A549 (cell line): ENCODE data around the gene KCNJ6. TPM values are rescaled to one million over a fixed set of nuclear protein-coding genes. Genes with fewer than 3 reads are reported as not detected.

ENCODE experiments used
- ATAC-seq, 2 experiments: fragments of 200-7000 bp in 1 of 2; fragments of >200 bp in 1 of 2; cut with Nextera tagmentation in 1 of 2; cut with Tn5 transposase in 1 of 2; 3 replicates each; pipeline versions ENCODE4 v1.8.0 to v1.9.1; 2018 to 2020; ENCODE audit warnings: mild to moderate bottlenecking in 1 of 2, moderate library complexity in 1 of 2
- CTCF ChIA-PET: fragments of 300-600 bp; sonication (Branson Sonifier 250); formaldehyde crosslinking; extraction: SDS; loops from one replicate; lab custom pipeline; 2021; ENCODE audit warnings: antibody characterized with exemption, inconsistent platforms; lab: Yijun Ruan, JAX
- POLR2A ChIA-PET: fragments of 350-600 bp; formaldehyde crosslinking; extraction: SDS; loops from one replicate; lab custom pipeline; 2021; ENCODE audit warnings: antibody characterized with exemption, inconsistent platforms; lab: Yijun Ruan, JAX
- DNase-seq, 2 experiments: peaks; one replicate each; pipeline versions ENCODE4 v3.0.0 to v3.0.0-alpha.2; 2011 to 2016; ENCODE audit warnings: low read depth in 1 of 2, low spot score in 1 of 2
- FAIRE-seq: peaks from 2 replicates; lab custom pipeline; 2011; peaks lifted over from hg19 to GRCh38; lab: Jason Lieb, UNC
- H3K27ac ChIP-seq, 2 experiments: fragments of >200 bp; sonication (Bioruptor Twin); formaldehyde crosslinking; 3 replicates each; pipeline ENCODE4 v1.5.1; 2016 to 2017
- H3K4me1 ChIP-seq: fragments of >200 bp; sonication (Bioruptor Twin); formaldehyde crosslinking; 3 replicates; pipeline ENCODE4 v1.6.1; 2016
- H3K4me2 ChIP-seq: fragments of >200 bp; sonication (Bioruptor Twin); formaldehyde crosslinking; 3 replicates; pipeline ENCODE4 v1.6.1; 2016
- H3K4me3 ChIP-seq: fragments of >200 bp; sonication (Bioruptor Twin); formaldehyde crosslinking; 3 replicates; pipeline ENCODE4 v1.5.1; 2016
- H3K9me3 ChIP-seq: fragments of >200 bp; sonication (Bioruptor Twin); formaldehyde crosslinking; 3 replicates; pipeline ENCODE4 v1.6.1; 2016
- ATOH8 ChIP-seq: fragments of 250-450 bp; sonication (Bioruptor Pico); IDR thresholded peaks from 2 replicates; pipeline ENCODE4 v1.5.0; 2020; ENCODE audit warnings: low read depth, mild to moderate bottlenecking, moderate library complexity
- CBX2 ChIP-seq: fragments of 200-600 bp; sonication (generic); IDR thresholded peaks from 2 replicates; pipeline ENCODE4 v1.6.1; 2016; ENCODE audit warnings: low read depth, mild to moderate bottlenecking, borderline replicate concordance
- CEBPB ChIP-seq, 2 experiments: fragments of >200 bp in 1 of 2; sonication (Bioruptor Twin) in 1 of 2; formaldehyde crosslinking in 1 of 2; IDR thresholded peaks; 2 replicates each; pipeline ENCODE4 v1.6.1; 2012 to 2016
- EHMT2 ChIP-seq: fragments of 200-600 bp; sonication (generic); IDR thresholded peaks from 2 replicates; pipeline ENCODE4 v1.6.1; 2016; ENCODE audit warnings: antibody characterized with exemption, low read depth, mild to moderate bottlenecking, moderate library complexity
- ESRRA ChIP-seq: fragments of 150-350 bp; IDR thresholded peaks from 2 replicates; pipeline ENCODE4 v1.6.1; 2014; ENCODE audit warnings: mild to moderate bottlenecking, low read length, borderline replicate concordance
- HDAC2 ChIP-seq: fragments of 200-600 bp; sonication (generic); IDR thresholded peaks from 2 replicates; pipeline ENCODE4 v1.6.1; 2016
- HES2 ChIP-seq: fragments of >200 bp; sonication (Bioruptor Twin); formaldehyde crosslinking; IDR thresholded peaks from 2 replicates; pipeline ENCODE4 v1.6.1; 2016
- HMGXB4 ChIP-seq: fragments of 250-450 bp; sonication (Bioruptor Pico); IDR thresholded peaks from 2 replicates; pipeline ENCODE4 v1.5.0; 2021; ENCODE audit warnings: mild to moderate bottlenecking, moderate library complexity, borderline replicate concordance
- JUNB ChIP-seq: fragments of >200 bp; sonication (Bioruptor Twin); formaldehyde crosslinking; IDR thresholded peaks from 2 replicates; pipeline ENCODE4 v1.6.1; 2016
- KDM5A ChIP-seq: fragments of 200-600 bp; sonication (generic); IDR thresholded peaks from 2 replicates; pipeline ENCODE4 v1.6.1; 2016; ENCODE audit warnings: antibody characterized with exemption, mild to moderate bottlenecking
- MAFK ChIP-seq: fragments of 450-650 bp; IDR thresholded peaks from 2 replicates; pipeline ENCODE4 v1.6.1; 2014; ENCODE audit not compliant: partially characterized antibody
- MAX ChIP-seq: IDR thresholded peaks from 2 replicates; pipeline ENCODE4 v1.6.1; 2012
- MAZ ChIP-seq: fragments of 150-350 bp; IDR thresholded peaks from 2 replicates; pipeline ENCODE4 v1.6.1; 2014; ENCODE audit warnings: antibody characterized with exemption, low read depth, low read length, borderline replicate concordance
- NFE2L2 ChIP-seq: fragments of 150-350 bp; conservative IDR thresholded peaks from 2 replicates; pipeline ENCODE4 v1.6.1; 2014; ENCODE audit warnings: low read length
- PHF8 ChIP-seq: fragments of 200-600 bp; sonication (generic); IDR thresholded peaks from 2 replicates; pipeline ENCODE4 v1.6.1; 2016; ENCODE audit warnings: low read depth, mild to moderate bottlenecking, antibody characterized with exemption, moderate library complexity, borderline replicate concordance
- POLR2AphosphoS2 ChIP-seq: conservative IDR thresholded peaks from 2 replicates; pipeline ENCODE4 v1.6.1; 2012; ENCODE audit warnings: low read length, improper control_type of control experiment, inconsistent platforms
- RCOR1 ChIP-seq: fragments of 150-350 bp; IDR thresholded peaks from 2 replicates; pipeline ENCODE4 v1.6.1; 2014; ENCODE audit warnings: antibody characterized with exemption, low read length, low read depth
- RFX5 ChIP-seq: fragments of 450-650 bp; IDR thresholded peaks from 2 replicates; pipeline ENCODE4 v1.7.1; 2014; ENCODE audit warnings: antibody characterized with exemption, mild to moderate bottlenecking, moderate library complexity
- RNF2 ChIP-seq: fragments of 200-600 bp; sonication (generic); IDR thresholded peaks from 2 replicates; pipeline ENCODE4 v1.6.1; 2016; ENCODE audit warnings: low read depth, mild to moderate bottlenecking, antibody characterized with exemption, moderate library complexity, borderline replicate concordance
- TFCP2L1 ChIP-seq: fragments of 250-450 bp; sonication (Bioruptor Pico); IDR thresholded peaks from 2 replicates; pipeline ENCODE4 v1.5.0; 2021; ENCODE audit warnings: mild to moderate bottlenecking
- TP53 ChIP-seq: fragments of 250-450 bp; sonication (Bioruptor Pico); IDR thresholded peaks from 2 replicates; pipeline ENCODE4 v1.5.0; 2021; ENCODE audit warnings: mild to moderate bottlenecking, moderate library complexity
- ZSCAN20 ChIP-seq: fragments of 250-450 bp; sonication (Bioruptor Pico); IDR thresholded peaks from 2 replicates; pipeline ENCODE4 v1.8.0; 2022; ENCODE audit warnings: mild to moderate bottlenecking, moderate library complexity
- WGBS: methylation state at CpG from one replicate; pipeline ENCODE4 v1.1.6; 2017; ENCODE audit errors: missing lambda C conversion rate; 5-methylcytosine and 5-hydroxymethylcytosine counted together
- polyA plus RNA-seq, 4 experiments: library from polyadenylated mRNA; depleted of rRNA in 3 of 4; stranded (reverse); fragments of >200 nt; fragmentation: RNase III in 1 of 4; extraction: RNeasy Plus Mini Kit Qiagen cat#74134 plus additional on column Dnase treatment in 1 of 4; gene quantifications; 2 replicates in 3 of 4; 3 replicates in 1 of 4; pipeline ENCODE4 v1.2.3, GENCODE V29; 2011 to 2017
- TF ChIP-seq, protein P1 (sequence below): fragments of >200 bp; sonication (Bioruptor Twin); formaldehyde crosslinking; IDR thresholded peaks from 3 replicates; pipeline ENCODE4 v1.6.1; 2016

KCNJ6 gene
- polyA plus RNA-seq, 2 of the 4 experiments (the other 2 are of a cell fraction), result 0.68 to 1.4 TPM

DNA sequence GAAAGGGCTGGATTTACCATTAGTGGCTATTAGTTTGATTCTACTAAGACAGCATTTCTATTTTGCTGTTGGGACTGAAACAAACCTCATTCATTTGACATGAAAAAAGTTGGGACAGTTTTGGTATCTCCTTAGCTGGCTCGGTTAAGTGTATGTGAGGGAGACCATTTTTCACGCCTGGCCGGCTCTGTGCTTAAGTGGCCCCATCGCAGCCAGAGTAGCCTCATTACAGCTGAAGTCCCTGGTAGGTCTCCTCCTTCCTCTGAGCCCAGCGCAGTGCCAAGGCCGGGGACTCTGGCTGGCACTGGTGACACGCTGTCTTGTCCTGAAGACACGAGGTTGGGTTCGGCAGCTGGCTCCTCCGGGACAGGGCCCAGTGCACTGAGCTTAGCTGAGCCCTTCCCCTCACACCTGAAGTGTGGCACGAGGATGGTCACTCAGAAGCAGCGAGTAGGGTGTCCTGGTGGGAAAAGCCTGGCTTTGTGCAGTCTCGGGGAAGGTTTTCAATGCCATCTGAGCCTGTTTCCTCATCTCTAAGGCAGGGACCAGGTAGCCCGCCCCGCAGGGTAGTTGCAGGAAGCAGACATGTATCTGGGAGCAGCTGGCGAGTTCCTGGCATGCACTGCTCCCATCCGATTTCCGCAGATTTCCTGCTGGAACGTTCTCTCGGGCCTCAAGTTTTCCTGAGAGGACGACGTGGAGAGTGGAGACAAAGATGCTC is 353.2 kb downstream of the KCNJ6 start:
- no peak for TF ChIP-seq MAX
- no peak for TF ChIP-seq RNF2
- no peak for TF ChIP-seq TFCP2L1 (CRISPR knock-in tag)
- no peak for TF ChIP-seq ZSCAN20 (CRISPR knock-in tag)
- no peak for TF ChIP-seq NFE2L2
- TF ChIP-seq KDM5A, result no peak
- no peak for TF ChIP-seq CEBPB (IDR thresholded peaks at IDR 0.05)
- no peak for TF ChIP-seq RCOR1
- no peak for TF ChIP-seq HES2
- TF ChIP-seq TP53 (CRISPR knock-in tag), result no peak
- no peak for TF ChIP-seq EHMT2
- no peak for TF ChIP-seq RFX5
- TF ChIP-seq POLR2AphosphoS2, result no peak
- no peak for TF ChIP-seq HDAC2
- TF ChIP-seq JUNB, result no peak
- no peak for TF ChIP-seq CBX2
- no peak for TF ChIP-seq PHF8
- TF ChIP-seq ATOH8 (CRISPR knock-in tag), result no peak
- no peak for TF ChIP-seq MAZ
- TF ChIP-seq, protein P1, sequence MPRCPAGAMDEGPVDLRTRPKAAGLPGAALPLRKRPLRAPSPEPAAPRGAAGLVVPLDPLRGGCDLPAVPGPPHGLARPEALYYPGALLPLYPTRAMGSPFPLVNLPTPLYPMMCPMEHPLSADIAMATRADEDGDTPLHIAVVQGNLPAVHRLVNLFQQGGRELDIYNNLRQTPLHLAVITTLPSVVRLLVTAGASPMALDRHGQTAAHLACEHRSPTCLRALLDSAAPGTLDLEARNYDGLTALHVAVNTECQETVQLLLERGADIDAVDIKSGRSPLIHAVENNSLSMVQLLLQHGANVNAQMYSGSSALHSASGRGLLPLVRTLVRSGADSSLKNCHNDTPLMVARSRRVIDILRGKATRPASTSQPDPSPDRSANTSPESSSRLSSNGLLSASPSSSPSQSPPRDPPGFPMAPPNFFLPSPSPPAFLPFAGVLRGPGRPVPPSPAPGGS, result no peak
- Histone ChIP-seq H3K27ac (peak overlapping the region; percentile 96 to 98), H3K4me3 (peak overlapping the region; percentile 61), H3K4me2 (peak overlapping the region; percentile 82), H3K4me1 (peaks cover 21% of the 10 kb centered on the region), H3K9me3 (no peaks in the 10 kb centered on the region)
- CTCF ChIA-PET, result interaction anchor here (0.7 to 2.8 kb wide), 15 partner anchors 9 to 795 kb away, joined by 3 to 13 read pairs (median 4); no protein-coding TSS in a partner anchor
- POLR2A ChIA-PET, result interaction anchor here (0.6 to 2.2 kb wide), 30 partner anchors 8 to 789 kb away, joined by 3 to 18 read pairs (median 5); partner anchors contain the start of genes DYRK1A, HLCS and VPS26C
- DNase-seq (no peak), ATAC-seq (peak; percentile 2 to 7; a peak in 3 of 6 replicates), FAIRE-seq (no peak)
- WGBS, result 73% methylated on average over 12 of the region's 22 CpGs

- DNase-seq (no peak), ATAC-seq (no peak), FAIRE-seq (no peak)
- peaks cover 21% of the 10 kb centered on the region for H3K4me1 ChIP-seq
- H3K9me3 ChIP-seq, result no peaks in the 10 kb centered on the region
- H3K27ac ChIP-seq, result no peak overlapping the region
- WGBS, result 95% methylated on average over 11 of the region's 11 CpGs
- H3K4me3 ChIP-seq, result no peak overlapping the region
- CTCF ChIA-PET, result interaction anchor here (1.6 kb wide), 1 partner anchor 8 kb away, joined by 13 read pairs; no protein-coding TSS in a partner anchor
- no peak for TF ChIP-seq ESRRA
- TF ChIP-seq HMGXB4, result no peak
- TF ChIP-seq MAFK, result no peak
- no peak overlapping the region; the same call in 2 of the 3 replicates for H3K4me2 ChIP-seq
- POLR2A ChIA-PET, result no interaction called here
Measured at GRCh38 chr21:37561941-37562919, 354.0 kb downstream of the KCNJ6 start.
